Nephron progenitor cell (in vitro differentiated cells): ENCODE results near the gene NUPR2.
"Not testable (repeated sequence)": the region's sequence is repeated elsewhere in the genome, so short reads cannot be mapped to it uniquely, and the experiment has no call there.

Experiments
- DNase-seq: peaks from one replicate; pipeline ENCODE4 v3.0.0; 2021
- H3K27ac Mint-ChIP-seq: 2 replicates; pipeline ENCODE4 v1.8.0; 2021; ENCODE audit warnings: mild to moderate bottlenecking, moderate library complexity, mixed read lengths
- H3K27me3 Mint-ChIP-seq: 2 replicates; pipeline ENCODE4 v1.8.0; 2021; ENCODE audit warnings: mild to moderate bottlenecking, low read depth, mixed read lengths; ENCODE audit not compliant: poor library complexity
- H3K36me3 Mint-ChIP-seq: 2 replicates; pipeline ENCODE4 v1.8.0; 2021; ENCODE audit warnings: low read depth, mixed read lengths
- H3K4me1 Mint-ChIP-seq: 2 replicates; pipeline ENCODE4 v1.8.0; 2021; ENCODE audit warnings: mixed read lengths
- H3K4me3 Mint-ChIP-seq: 2 replicates; pipeline ENCODE4 v1.8.0; 2021; ENCODE audit warnings: mild to moderate bottlenecking, moderate library complexity, mixed read lengths
- H3K9me3 Mint-ChIP-seq: 2 replicates; pipeline ENCODE4 v1.8.0; 2021; ENCODE audit warnings: mild to moderate bottlenecking, moderate library complexity, mixed read lengths
- TF ChIP-seq, protein P1 (sequence below): fragments of 200-600 bp; sonication (generic); IDR thresholded peaks from 2 replicates; pipeline ENCODE4 v1.5.0; 2021; ENCODE audit warnings: antibody characterized with exemption

NUPR2 gene

DNA sequence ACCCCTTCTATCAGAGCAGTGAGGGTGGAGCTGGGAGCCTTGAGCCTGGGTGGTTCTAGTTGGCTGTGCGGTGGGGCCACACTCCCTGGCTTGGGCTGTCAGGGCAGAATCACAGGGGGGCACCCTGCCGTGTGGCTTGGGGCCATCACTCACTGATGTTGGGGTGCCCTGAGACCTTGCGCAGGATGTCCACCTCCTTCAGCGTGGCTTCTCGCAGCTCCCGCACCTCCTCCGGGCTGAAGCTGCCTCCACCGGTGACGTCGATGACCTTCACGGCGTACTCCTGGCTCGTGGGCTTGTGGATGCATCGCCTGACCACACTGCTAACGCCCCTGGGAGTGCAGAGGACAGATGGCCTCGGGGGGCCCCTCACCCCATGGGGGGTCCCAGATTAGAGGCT, 28.8 kb downstream of the NUPR2 start:
- Mint-ChIP-seq H3K36me3 (peaks cover 22% of the 10 kb centered on the region), H3K4me1 (peaks cover 6% of the 10 kb centered on the region), H3K27ac (no peak overlapping the region), H3K27me3 (peaks cover 3% of the 10 kb centered on the region), H3K4me3 (no peak overlapping the region), H3K9me3 (no peaks in the 10 kb centered on the region)
- TF ChIP-seq, protein P1, sequence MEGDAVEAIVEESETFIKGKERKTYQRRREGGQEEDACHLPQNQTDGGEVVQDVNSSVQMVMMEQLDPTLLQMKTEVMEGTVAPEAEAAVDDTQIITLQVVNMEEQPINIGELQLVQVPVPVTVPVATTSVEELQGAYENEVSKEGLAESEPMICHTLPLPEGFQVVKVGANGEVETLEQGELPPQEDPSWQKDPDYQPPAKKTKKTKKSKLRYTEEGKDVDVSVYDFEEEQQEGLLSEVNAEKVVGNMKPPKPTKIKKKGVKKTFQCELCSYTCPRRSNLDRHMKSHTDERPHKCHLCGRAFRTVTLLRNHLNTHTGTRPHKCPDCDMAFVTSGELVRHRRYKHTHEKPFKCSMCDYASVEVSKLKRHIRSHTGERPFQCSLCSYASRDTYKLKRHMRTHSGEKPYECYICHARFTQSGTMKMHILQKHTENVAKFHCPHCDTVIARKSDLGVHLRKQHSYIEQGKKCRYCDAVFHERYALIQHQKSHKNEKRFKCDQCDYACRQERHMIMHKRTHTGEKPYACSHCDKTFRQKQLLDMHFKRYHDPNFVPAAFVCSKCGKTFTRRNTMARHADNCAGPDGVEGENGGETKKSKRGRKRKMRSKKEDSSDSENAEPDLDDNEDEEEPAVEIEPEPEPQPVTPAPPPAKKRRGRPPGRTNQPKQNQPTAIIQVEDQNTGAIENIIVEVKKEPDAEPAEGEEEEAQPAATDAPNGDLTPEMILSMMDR: no peak
- DNase-seq: no peak

DNA sequence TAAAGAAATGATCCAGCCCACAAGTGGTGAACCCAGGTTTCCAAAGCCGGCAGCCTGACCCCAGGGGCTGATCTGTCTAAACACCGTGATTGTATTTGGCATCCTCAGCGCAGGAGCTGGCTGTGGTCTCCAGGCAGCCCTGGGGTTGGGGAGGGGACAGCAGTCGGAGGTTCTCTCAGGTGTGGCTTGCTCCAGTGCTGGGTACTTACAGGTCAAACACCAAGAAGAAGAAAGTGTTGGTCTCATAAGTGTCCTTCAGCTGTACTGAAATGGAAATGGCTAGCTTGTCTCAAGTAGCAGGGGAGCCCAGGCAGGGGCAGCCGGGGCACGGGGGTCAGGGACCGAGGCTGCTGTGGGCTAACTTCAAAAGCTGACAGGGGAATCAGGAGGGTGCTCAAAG, 29.5 kb downstream of the NUPR2 start:
- Mint-ChIP-seq H3K9me3 (no peaks in the 10 kb centered on the region), H3K27ac (no peak overlapping the region), H3K4me3 (no peak overlapping the region), H3K4me1 (peaks cover 6% of the 10 kb centered on the region), H3K36me3 (peaks cover 22% of the 10 kb centered on the region), H3K27me3 (peaks cover 3% of the 10 kb centered on the region)
- TF ChIP-seq, protein P1: no peak
- DNase-seq: no peak

DNA sequence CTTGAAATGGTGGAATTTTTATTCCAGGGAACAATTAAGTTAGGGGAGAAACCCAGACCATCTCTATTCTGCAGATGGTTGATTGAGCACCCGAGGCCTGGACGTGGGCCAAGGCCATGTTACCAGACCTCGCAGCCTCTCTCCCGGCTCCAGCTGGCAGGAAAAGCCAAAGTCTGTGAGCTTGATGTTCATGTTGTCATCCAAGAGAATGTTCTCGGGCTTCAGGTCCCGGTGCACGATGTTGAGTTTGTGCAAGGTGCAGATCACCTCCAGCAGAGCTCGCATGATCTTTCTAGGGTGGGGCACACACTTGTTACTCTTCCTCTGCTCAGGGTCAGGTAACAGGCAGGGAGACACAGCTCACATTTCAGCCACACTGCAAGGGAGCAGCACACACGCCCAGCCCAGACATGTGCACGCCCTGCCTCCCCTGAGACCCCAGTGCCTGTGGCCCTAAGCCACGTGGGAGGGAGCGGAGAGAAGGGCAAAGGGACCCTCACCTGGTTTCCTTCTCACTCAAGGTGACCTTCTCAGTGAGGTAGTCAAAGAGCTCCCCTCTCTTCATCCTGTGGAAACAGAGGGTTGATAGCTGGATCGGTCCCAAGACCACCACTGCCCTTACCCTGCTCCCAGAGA, 32.9 kb downstream of the NUPR2 start:
- Mint-ChIP-seq H3K4me3 (no peak overlapping the region), H3K4me1 (peaks cover 6% of the 10 kb centered on the region), H3K27ac (peak overlapping the region; percentile 81), H3K36me3 (peaks cover 35% of the 10 kb centered on the region), H3K27me3 (peaks cover 3% of the 10 kb centered on the region), H3K9me3 (no peaks in the 10 kb centered on the region)
- no peak for DNase-seq
- TF ChIP-seq, protein P1: no peak

DNA sequence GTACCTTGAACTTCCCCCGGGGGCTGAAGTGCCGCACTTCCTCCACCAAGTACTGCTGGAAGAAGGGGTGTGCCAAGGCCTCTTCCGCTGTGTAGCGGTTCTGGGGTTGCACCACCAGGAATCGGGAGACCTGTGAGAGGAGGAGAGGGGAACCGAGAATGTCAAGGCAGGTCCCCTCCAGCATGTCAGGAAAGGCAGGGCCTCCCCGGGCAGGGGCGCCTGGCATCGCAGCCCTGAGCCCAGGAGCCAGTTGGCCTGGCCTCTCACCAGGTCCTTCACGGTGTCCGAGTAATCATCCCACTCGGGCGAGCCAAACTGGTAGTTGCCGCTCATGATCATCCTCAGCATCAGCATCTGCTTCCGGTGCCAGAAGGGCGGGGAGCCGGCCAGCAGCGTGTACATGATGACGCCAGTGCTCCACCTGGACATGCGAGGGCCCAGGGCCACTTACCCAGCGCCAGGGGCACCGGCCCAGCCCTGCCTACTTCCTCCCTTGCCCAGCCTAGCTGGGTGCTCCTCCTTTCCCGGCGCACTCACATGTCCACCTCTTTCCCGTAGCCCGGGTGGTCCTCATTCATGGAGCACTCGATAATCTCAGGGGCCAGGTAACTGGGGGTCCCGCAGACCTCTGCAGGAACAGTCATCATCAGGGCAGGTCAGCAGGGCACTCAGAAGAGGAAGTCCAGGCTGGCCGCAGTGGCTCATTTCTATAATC, 34.4 kb downstream of the NUPR2 start:
- Mint-ChIP-seq H3K27ac (peak overlapping the region; percentile 80), H3K4me1 (peaks cover 6% of the 10 kb centered on the region), H3K36me3 (peaks cover 36% of the 10 kb centered on the region), H3K9me3 (no peaks in the 10 kb centered on the region), H3K27me3 (peaks cover 3% of the 10 kb centered on the region), H3K4me3 (no peak overlapping the region)
- TF ChIP-seq, protein P1: no peak
- DNase-seq: no peak

DNA sequence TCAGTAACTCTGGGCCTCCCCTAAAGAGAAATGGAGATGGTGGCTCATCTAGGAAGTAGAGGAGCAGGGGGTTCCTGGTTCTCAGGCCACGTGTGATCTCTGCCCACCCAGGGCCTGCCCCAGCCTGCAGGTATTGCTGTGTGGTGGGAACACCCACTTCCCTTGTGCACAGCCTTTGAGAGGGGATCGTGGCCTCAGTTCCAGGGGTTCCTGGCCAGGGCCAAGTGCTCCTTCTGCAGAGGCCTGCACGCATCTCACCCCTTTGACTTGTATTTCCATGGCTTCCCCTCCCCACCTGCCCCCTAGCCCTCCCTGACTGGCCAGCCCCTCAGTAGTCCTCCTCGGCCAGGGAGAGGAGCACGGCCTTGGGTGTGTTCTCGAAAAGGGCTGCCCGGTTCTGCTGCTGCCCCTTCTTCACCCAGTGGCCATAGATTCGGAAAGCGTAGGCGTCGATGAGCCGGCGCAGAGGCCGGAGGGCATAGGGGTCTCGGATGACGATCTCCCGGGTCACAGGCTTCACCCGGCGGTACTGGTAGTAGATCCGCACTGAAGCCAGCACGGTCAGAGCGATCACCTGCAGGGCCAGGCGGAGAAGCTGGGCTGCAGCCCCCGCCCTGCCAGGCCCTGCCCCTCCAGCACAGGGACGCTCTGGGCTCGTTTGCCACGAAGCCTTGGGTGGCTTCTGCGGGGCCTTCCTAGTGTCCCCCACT, 35.3 kb downstream of the NUPR2 start:
- H3K9me3 Mint-ChIP-seq, DNase-seq, H3K4me1 Mint-ChIP-seq, H3K27me3 Mint-ChIP-seq, H3K4me3 Mint-ChIP-seq, H3K27ac Mint-ChIP-seq: not testable (repeated sequence)
- peaks cover 38% of the 10 kb centered on the region for H3K36me3 Mint-ChIP-seq

DNA sequence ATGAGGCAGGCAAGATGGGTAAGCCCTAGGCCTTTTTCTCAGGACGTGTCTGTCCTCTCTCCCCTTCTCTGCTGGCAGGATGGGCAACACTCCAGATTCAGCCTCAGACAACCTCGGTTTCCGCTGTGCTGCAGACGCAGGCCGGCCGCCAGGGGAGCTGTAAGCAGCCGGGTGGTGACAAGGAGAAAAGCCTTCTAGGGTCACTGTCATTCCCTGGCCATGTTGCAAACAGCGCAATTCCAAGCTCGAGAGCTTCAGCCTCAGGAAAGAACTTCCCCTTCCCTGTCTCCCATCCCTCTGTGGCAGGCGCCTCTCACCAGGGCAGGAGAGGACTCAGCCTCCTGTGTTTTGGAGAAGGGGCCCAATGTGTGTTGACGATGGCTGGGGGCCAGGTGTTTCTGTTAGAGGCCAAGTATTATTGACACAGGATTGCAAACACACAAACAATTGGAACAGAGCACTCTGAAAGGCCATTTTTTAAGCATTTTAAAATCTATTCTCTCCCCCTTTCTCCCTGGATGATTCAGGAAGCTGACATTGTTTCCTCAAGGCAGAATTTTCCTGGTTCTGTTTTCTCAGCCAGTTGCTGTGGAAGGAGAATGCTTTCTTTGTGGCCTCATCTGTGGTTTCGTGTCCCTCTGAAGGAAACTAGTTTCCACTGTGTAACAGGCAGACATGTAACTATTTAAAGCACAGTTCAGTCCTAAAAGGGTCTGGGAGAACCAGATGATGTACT, 36.6 kb downstream of the NUPR2 start:
- peak overlapping the region; percentile 57 for H3K27ac Mint-ChIP-seq
- H3K9me3 Mint-ChIP-seq: no peaks in the 10 kb centered on the region
- no peak overlapping the region for H3K4me3 Mint-ChIP-seq
- H3K4me1 Mint-ChIP-seq: peaks cover 6% of the 10 kb centered on the region
- TF ChIP-seq, protein P1: no peak
- no peak for DNase-seq
- H3K27me3 Mint-ChIP-seq: peaks cover 3% of the 10 kb centered on the region
- H3K36me3 Mint-ChIP-seq: peaks cover 40% of the 10 kb centered on the region
